NB4 (cell line): ENCODE results near the gene FSIP1.

Experiments used
- DNase-seq: peaks from one replicate; pipeline ENCODE4 v3.0.0; 2010; ENCODE audit warnings: low read depth
- H3K4me3 ChIP-seq: one replicate; pipeline ENCODE4 v1.5.1; 2011; ENCODE audit warnings: mild to moderate bottlenecking, low read depth, low read length, moderate library complexity
- MAX ChIP-seq: IDR thresholded peaks from 2 replicates; pipeline ENCODE4 v1.6.1; 2011; ENCODE audit warnings: low read depth, low read length
- MYC ChIP-seq: IDR thresholded peaks from 2 replicates; pipeline ENCODE4 v1.6.1; 2011; ENCODE audit warnings: low read depth, low read length
- POLR2A ChIP-seq: IDR thresholded peaks from 2 replicates; pipeline ENCODE4 v1.6.1; 2011; ENCODE audit warnings: mild to moderate bottlenecking; ENCODE audit not compliant: insufficient read length; ENCODE audit errors: extremely low read depth
- TF ChIP-seq, protein P1 (sequence below): IDR thresholded peaks from one replicate; pipeline ENCODE4 v1.5.1; 2012; ENCODE audit warnings: low read depth, low read length

Gene FSIP1

DNA sequence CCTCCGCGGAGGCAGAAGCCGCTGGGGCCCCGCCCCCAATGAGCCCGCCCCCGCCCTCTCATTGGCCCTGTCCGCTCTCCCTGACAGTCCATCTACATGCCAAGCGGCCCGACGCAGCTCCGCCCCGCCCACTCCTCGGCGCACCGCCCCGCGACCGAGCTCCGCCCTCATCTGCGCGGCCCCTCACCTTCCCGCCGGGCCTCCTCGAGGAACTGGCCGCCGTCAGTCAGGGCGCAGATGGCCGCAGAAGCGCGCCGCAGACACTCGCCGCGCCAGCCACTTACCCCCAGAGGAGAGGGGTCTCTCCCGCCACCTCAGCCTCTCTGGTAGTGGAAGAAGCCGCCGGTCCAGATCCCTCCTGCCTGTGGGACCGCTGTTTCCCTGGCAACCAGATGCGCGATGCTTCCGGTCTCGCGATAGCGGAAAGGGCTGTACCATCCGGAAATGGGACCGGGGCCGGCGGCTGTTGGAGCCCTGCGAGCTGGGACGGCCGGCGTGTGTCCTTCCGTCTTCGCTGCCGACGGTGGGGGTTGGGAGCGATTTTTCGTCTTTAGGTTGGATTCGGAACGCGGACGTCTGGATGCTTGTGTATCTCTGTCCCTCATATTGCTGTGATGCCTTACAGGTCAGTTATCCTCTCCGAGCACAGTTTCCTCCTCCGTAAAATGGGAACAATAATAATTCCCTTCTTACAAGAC lies at the start of gene FSIP1:
Gene FSIP1, minus strand, starts transcription at position 401 of the 698 bp plus-strand sequence. CDS start 6,317 bp downstream, outside the sequence.
- DNase-seq: peak; percentile 95

GRCh38 chr15:39830166-39830565 lies 47.5 kb upstream of the FSIP1 start:
- H3K4me3 ChIP-seq: no peak overlapping the region
- no peak for TF ChIP-seq MAX
- TF ChIP-seq, protein P1, sequence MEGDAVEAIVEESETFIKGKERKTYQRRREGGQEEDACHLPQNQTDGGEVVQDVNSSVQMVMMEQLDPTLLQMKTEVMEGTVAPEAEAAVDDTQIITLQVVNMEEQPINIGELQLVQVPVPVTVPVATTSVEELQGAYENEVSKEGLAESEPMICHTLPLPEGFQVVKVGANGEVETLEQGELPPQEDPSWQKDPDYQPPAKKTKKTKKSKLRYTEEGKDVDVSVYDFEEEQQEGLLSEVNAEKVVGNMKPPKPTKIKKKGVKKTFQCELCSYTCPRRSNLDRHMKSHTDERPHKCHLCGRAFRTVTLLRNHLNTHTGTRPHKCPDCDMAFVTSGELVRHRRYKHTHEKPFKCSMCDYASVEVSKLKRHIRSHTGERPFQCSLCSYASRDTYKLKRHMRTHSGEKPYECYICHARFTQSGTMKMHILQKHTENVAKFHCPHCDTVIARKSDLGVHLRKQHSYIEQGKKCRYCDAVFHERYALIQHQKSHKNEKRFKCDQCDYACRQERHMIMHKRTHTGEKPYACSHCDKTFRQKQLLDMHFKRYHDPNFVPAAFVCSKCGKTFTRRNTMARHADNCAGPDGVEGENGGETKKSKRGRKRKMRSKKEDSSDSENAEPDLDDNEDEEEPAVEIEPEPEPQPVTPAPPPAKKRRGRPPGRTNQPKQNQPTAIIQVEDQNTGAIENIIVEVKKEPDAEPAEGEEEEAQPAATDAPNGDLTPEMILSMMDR: no peak
- TF ChIP-seq POLR2A: no peak
- TF ChIP-seq MYC: no peak
- no peak for DNase-seq

More for the DNA sequence above, at the start of gene FSIP1:
- TF ChIP-seq MAX: peak; percentile 61; the same call in 1 of the 2 replicates
- TF ChIP-seq, protein P1: no peak
- TF ChIP-seq POLR2A: peak; percentile 73
- peak; percentile 69 for TF ChIP-seq MYC
- H3K4me3 ChIP-seq: peak within 1 kb of the TSS; percentile 95

- TF ChIP-seq MAX (no peak), POLR2A (no peak), MYC (no peak)
- TF ChIP-seq, protein P1: no peak
- DNase-seq: no peak
- H3K4me3 ChIP-seq: no peak overlapping the region
Measured at GRCh38 chr15:39828374-39828931, 45.8 kb upstream of the FSIP1 start.

GRCh38 chr15:39826975-39827374 lies 44.3 kb upstream of the FSIP1 start:
- DNase-seq: no peak
- no peak for TF ChIP-seq MAX
- TF ChIP-seq, protein P1: no peak
- TF ChIP-seq POLR2A: no peak
- no peak for TF ChIP-seq MYC
- H3K4me3 ChIP-seq: no peak overlapping the region

GRCh38 chr15:39823634-39824033 lies 41.0 kb upstream of the FSIP1 start:
- no peak overlapping the region for H3K4me3 ChIP-seq
- TF ChIP-seq MAX (no peak), MYC (no peak), POLR2A (no peak)
- TF ChIP-seq, protein P1: no peak
- no peak for DNase-seq
